Liver (tissue), 3 donors: ENCODE data around the gene ARL9.

Source experiments
- ATF3 ChIP-seq: IDR thresholded peaks from 2 replicates; pipeline ENCODE4 v1.6.1; 2016; ENCODE audit warnings: antibody characterized with exemption
- EGR1 ChIP-seq, 2 donors: IDR thresholded peaks; 2 replicates each; pipeline ENCODE4 v1.6.1; 2016 to 2018; ENCODE audit warnings: antibody characterized with exemption in 2 of 2, low read depth in 2 of 2
- FOXA1 ChIP-seq: IDR thresholded peaks from 2 replicates; pipeline ENCODE4 v1.6.1; 2016; ENCODE audit warnings: antibody characterized with exemption
- GABPA ChIP-seq, 2 donors: IDR thresholded peaks in 1 of 2; conservative IDR thresholded peaks in 1 of 2; 2 replicates each; pipeline ENCODE4 v1.6.1; 2016; ENCODE audit warnings: antibody characterized with exemption in 2 of 2, mild to moderate bottlenecking in 1 of 2, moderate library complexity in 1 of 2
- RAD21 ChIP-seq, 2 donors: IDR thresholded peaks; 2 replicates each; pipeline ENCODE4 v1.6.1; 2016; ENCODE audit warnings: antibody characterized with exemption in 2 of 2, mild to moderate bottlenecking in 2 of 2
- REST ChIP-seq: IDR thresholded peaks from 2 replicates; pipeline ENCODE4 v1.6.1; 2016; ENCODE audit warnings: antibody characterized with exemption, mild to moderate bottlenecking
- SP1 ChIP-seq: IDR thresholded peaks from 2 replicates; pipeline ENCODE4 v1.6.1; 2018; ENCODE audit warnings: antibody characterized with exemption, mild to moderate bottlenecking
- TAF1 ChIP-seq: conservative IDR thresholded peaks from 2 replicates; pipeline ENCODE4 v1.6.1; 2016; ENCODE audit warnings: antibody characterized with exemption, mild to moderate bottlenecking
- YY1 ChIP-seq: IDR thresholded peaks from 2 replicates; pipeline ENCODE4 v1.6.1; 2016; ENCODE audit warnings: antibody characterized with exemption, mild to moderate bottlenecking
- ZBTB33 ChIP-seq: IDR thresholded peaks from 2 replicates; pipeline ENCODE4 v1.6.1; 2016; ENCODE audit warnings: antibody characterized with exemption
- TF ChIP-seq, protein P1 (sequence below): IDR thresholded peaks from 2 replicates; pipeline ENCODE4 v1.6.1; 2016; ENCODE audit warnings: antibody characterized with exemption
- TF ChIP-seq, protein P2 (sequence below): fragments of 150-350 bp; IDR thresholded peaks from 2 replicates; pipeline ENCODE4 v1.5.1; 2017; ENCODE audit warnings: improper control_type of control experiment, low read depth, low read length; ENCODE audit not compliant: missing input control
- donor health status: healthy.
- donor health status: healthy.

DNA sequence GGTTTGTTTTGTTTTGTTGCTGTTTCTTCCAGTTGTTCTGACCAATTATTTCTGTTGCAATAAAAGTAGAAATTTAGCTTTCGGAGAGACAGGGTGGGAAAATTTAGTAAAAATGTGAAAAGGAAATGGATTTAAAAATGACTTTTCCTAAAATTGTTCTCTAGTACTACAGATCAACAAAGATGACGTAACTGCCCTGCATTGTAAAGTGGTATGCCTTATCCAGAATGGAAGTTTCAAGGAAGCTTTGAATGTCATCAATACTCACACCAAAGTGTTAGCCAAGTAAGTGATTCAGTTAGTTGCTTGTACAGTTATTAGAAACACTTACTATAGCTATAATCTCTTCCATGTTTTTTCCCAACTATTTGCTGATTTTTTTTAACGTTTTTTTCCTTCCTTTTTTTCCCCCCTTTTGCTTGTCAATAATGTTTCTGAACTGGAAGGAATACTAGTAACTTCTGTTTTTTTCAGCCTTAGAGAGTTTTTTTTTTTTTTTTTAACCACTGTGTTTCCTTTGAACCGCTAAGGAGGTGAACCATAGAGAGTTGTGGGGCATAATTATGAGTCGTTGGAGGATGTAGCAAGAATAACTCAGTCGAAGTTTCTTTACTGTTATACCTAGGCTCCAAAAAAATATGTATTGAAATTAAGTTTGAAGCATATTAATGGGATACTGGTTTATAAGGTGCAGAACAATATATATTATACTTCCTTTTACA, 35.9 kb upstream of the ARL9 start:
- TF ChIP-seq, protein P1, sequence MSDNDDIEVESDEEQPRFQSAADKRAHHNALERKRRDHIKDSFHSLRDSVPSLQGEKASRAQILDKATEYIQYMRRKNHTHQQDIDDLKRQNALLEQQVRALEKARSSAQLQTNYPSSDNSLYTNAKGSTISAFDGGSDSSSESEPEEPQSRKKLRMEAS, result no peak
- TF ChIP-seq, protein P2, sequence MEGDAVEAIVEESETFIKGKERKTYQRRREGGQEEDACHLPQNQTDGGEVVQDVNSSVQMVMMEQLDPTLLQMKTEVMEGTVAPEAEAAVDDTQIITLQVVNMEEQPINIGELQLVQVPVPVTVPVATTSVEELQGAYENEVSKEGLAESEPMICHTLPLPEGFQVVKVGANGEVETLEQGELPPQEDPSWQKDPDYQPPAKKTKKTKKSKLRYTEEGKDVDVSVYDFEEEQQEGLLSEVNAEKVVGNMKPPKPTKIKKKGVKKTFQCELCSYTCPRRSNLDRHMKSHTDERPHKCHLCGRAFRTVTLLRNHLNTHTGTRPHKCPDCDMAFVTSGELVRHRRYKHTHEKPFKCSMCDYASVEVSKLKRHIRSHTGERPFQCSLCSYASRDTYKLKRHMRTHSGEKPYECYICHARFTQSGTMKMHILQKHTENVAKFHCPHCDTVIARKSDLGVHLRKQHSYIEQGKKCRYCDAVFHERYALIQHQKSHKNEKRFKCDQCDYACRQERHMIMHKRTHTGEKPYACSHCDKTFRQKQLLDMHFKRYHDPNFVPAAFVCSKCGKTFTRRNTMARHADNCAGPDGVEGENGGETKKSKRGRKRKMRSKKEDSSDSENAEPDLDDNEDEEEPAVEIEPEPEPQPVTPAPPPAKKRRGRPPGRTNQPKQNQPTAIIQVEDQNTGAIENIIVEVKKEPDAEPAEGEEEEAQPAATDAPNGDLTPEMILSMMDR, result no peak
- no peak for TF ChIP-seq RAD21 (IDR thresholded peaks at IDR 0.05)
- TF ChIP-seq GABPA (IDR thresholded peaks at IDR 0.05 in 1 of 2, conservative IDR thresholded peaks at IDR 0.05 in 1 of 2), result no peak
- TF ChIP-seq EGR1 (IDR thresholded peaks at IDR 0.05; ENCODE audit: low read depth in 2 of 2), result no peak
- TF ChIP-seq YY1, result no peak
- TF ChIP-seq ATF3, result no peak
- TF ChIP-seq TAF1, result no peak
- TF ChIP-seq REST, result no peak
- TF ChIP-seq FOXA1, result no peak
- no peak for TF ChIP-seq SP1
- TF ChIP-seq ZBTB33, result no peak
